ENCODE data around the gene LETM1.

The LETM1 gene

DNA sequence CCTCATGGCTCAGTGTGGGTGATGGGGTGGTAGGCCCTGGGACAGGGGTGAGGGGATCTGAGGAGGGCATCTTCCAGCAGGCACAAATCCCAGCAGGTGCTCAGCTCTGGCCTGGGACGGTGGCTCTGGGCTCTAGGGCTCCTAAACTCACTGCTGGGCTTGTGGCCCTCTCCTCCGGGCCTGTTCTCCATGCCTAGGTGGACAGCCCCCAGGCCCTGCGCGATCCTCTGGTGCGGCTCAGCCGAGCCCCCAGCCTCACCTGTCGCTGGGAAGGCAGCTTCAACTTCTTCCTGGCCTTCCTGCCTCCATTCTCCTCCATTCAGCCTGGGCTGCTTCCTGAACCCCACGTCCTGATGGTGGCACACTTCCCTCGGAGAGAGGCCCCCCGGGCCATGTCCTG is 82.2 kb downstream of the LETM1 start:
- no peak for DNase-seq

- no peak for DNase-seq
Measured at GRCh38 chr4:1772853-1773538, 83.0 kb downstream of the LETM1 start.

DNA sequence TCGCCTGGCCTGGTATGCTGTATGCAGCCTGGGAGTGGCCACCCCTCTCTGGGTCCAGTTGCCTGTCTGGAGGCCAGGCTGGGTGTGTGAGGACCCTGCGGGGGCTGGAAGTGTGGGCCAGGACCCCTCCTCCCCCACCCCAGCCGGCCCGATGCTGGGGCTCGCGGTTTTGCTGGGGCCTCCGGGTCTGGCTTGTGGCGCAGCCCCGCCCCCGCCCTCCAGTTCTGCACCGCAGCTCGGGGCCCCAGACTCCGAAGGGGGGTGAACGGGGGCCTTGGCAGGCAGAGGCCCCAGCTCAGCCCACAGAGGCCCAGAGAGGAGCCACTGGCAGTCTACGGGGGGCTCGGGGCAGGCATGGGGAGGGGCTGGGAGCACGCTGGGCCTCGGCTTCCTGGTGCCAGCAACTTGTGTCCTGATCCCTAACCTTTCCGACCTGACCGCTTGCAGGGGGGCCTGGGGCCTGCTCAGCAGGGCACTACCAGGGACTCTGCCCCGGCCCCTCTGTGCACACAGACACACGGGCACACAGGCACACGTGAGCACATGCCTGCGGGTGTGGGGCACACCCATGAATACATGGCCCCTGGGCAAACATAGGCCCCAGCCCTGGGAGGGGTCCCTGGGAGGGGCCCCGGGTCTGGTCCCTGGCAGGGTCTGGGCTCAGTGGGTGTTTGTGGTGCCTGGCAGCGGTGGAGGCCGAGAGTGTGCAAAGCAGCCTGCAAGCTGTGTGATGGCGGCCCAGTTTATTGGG is 84.2 kb downstream of the LETM1 start:
- DNase-seq: no peak

- DNase-seq: no peak
Measured at GRCh38 chr4:1770791-1771231, 85.1 kb downstream of the LETM1 start.

DNA sequence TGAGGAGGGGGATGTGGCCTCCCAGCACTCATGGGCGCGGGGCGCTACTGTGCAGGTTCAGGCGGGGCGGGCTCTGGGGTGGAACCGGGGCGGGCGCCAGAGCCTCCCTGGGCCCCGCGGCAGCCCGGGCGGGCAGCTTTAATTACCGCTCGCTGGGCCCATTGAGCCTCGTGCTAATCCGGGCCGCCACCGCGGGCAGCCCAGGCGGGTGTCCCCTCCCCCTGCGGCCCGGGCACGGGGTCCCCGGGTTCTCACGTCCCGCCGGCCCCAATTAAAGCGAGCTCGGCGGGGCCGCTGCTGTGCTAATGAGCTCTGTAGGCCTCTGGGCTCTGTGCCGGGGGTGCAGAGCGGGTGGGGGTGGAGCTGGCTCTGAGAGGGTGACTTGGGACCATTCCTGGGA is 85.7 kb downstream of the LETM1 start:
- no peak for DNase-seq

GRCh38 chr4:1769692-1770091 is 86.3 kb downstream of the LETM1 start:
- no peak for DNase-seq

- no peak for DNase-seq
Measured at GRCh38 chr4:1768367-1769034, 87.5 kb downstream of the LETM1 start.

GRCh38 chr4:1767770-1768366 is 88.1 kb downstream of the LETM1 start:
- DNase-seq: no peak

GRCh38 chr4:1767061-1767769 is 88.7 kb downstream of the LETM1 start:
- no peak for DNase-seq

GRCh38 chr4:1766106-1767060 is 89.6 kb downstream of the LETM1 start:
- no peak for DNase-seq

- DNase-seq: no peak
Measured at GRCh38 chr4:1765409-1766072, 90.4 kb downstream of the LETM1 start.

DNA sequence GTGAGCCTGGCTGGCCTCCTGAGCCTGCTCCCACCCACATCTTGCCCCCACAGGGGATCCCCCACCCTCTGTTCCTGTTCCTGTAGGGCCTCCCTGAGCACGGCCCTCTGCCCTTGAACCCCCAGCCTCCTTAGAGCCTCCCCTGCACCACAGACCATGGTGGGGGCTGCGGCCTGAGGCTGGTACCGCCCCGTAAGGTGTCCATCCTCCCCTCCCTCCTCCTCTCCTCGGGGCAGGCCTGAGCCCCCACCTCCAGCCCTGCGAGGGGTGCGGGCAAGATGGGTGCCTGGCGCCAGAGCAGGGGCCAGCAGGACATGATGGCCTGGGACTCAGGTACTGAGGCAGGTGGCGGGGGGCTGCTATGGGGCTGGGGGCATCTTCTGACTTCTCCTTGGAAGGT is 91.3 kb downstream of the LETM1 start:
- DNase-seq: no peak

DNA sequence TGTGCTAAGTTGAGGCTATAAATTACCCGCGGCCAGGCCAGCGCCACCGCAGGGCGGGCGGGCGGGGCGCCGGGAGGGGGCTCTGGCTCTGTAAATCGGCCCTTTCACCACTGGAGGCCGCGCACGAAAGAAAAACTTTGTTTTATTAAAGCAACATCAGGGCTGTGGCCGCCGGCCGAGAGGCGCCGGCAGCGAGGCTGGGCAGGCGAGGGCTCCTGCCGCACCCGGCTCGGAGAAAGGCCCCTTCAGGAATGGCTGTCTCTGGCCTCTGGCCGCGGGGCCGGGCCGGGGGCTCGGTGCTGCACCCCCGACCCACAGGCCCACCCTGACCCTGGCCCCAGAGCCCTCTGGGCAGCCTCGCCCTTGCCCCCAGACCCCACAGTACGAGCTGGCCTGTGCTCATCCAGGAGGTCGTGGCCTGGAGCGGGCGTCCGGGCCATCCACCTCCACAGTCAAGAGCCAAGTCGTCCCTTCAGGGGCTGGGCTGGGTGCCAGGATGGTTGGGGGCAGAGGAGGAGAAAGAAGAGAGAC is 92.3 kb downstream of the LETM1 start:
- no peak for DNase-seq

DNA sequence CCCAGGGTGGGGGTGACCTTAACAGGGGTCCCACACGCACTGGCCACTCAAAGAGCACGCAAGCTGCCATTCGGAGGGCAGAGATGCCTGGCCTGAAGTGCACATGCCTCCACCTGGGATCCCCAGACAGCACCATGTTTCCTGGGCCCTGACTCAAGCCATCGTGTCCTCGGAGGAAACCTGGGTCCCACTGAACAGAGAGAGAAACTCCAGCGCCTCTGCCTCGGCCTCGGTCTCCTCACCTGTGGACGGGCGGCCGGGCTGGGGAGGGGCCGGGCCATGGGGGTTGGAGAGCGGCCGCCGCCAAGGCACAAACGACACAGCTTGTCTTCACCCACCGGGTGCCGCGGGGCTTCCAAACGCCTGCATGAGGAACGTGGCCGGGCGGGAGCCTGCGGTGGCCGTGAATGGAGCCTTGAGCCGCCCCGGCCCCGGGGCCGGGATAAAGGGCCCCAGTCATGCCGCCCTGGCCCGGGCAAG is 92.8 kb downstream of the LETM1 start:
- DNase-seq: no peak

GRCh38 chr4:1762264-1763010 is 93.5 kb downstream of the LETM1 start:
- no peak for DNase-seq
